SK-N-SH (cell line): ENCODE measurements around the gene LAMTOR2. TPM values are rescaled to one million over a fixed set of nuclear protein-coding genes. Genes with fewer than 3 reads are reported as not detected.
A peak's percentile ranks its signal among the peaks of the same experiment; 100 is the strongest.

Source experiments
- CTCF ChIA-PET: fragments of 300-600, 350-600 bp; formaldehyde crosslinking; extraction: SDS; loops from one replicate; lab custom pipeline; 2021; lab: Yijun Ruan, JAX
- POLR2A ChIA-PET: fragments of 350-600 bp; sonication (Branson Sonifier 250); formaldehyde crosslinking; extraction: SDS; loops from one replicate; lab custom pipeline; 2020; ENCODE audit warnings: antibody characterized with exemption, inconsistent platforms; lab: Yijun Ruan, JAX
- DNase-seq: peaks from one replicate; pipeline ENCODE4 v3.0.0; 2012
- H2AFZ ChIP-seq: fragments of 200-600 bp; sonication (generic); 2 replicates; pipeline ENCODE4 v1.8.1; 2016; ENCODE audit warnings: antibody characterized with exemption, mild to moderate bottlenecking, low read depth
- H3F3A ChIP-seq: fragments of 200-600 bp; sonication (generic); replicated peaks from 2 replicates; pipeline ENCODE3; 2016; ENCODE audit warnings: antibody characterized with exemption, mild to moderate bottlenecking; ENCODE audit not compliant: insufficient read depth
- H3K27ac ChIP-seq, 2 experiments: fragments of 200-500 bp in 1 of 2; fragments of 200-600 bp in 1 of 2; sonication (Bioruptor generic) in 1 of 2; sonication (generic), shearing (Covaris generic) in 1 of 2; 2 replicates each; pipeline versions ENCODE4 v1.5.1 to v1.6.1; 2014 to 2016; ENCODE audit warnings: low read depth in 2 of 2, inconsistent platforms in 1 of 2, low read length in 1 of 2, mild to moderate bottlenecking in 1 of 2, mixed read lengths in 1 of 2
- H3K27me3 ChIP-seq: fragments of 200-600 bp; sonication (generic), shearing (Covaris generic); 2 replicates; pipeline ENCODE4 v1.6.1; 2016; ENCODE audit warnings: mixed run types; ENCODE audit not compliant: insufficient read depth
- H3K36me3 ChIP-seq, 2 experiments: fragments of 200-500 bp in 1 of 2; fragments of 200-600 bp in 1 of 2; sonication (Bioruptor generic) in 1 of 2; sonication (generic) in 1 of 2; replicated peaks in 1 of 2; 2 replicates each; pipeline versions ENCODE3 to v1.5.1; 2014 to 2016; ENCODE audit warnings: low read length in 1 of 2, mild to moderate bottlenecking in 1 of 2; ENCODE audit not compliant: insufficient read depth in 2 of 2, control insufficient read depth in 1 of 2
- H3K4me1 ChIP-seq, 2 experiments: fragments of 200-500 bp in 1 of 2; fragments of 200-600 bp in 1 of 2; sonication (Bioruptor generic) in 1 of 2; sonication (generic), shearing (Covaris generic) in 1 of 2; 2 replicates each; pipeline versions ENCODE4 v1.5.1 to v1.6.1; 2014 to 2016; ENCODE audit warnings: low read depth in 1 of 2, low read length in 1 of 2, mixed run types in 1 of 2; ENCODE audit not compliant: insufficient read depth in 2 of 2, control insufficient read depth in 1 of 2
- H3K4me2 ChIP-seq: fragments of 200-600 bp; sonication (generic), shearing (Covaris generic); 2 replicates; pipeline ENCODE4 v1.6.1; 2017; ENCODE audit warnings: mixed run types
- H3K4me3 ChIP-seq, 2 experiments: fragments of 200-500 bp in 1 of 2; fragments of 200-600 bp in 1 of 2; sonication (Bioruptor generic) in 1 of 2; sonication (generic), shearing (Covaris generic) in 1 of 2; 2 replicates each; pipeline versions ENCODE4 v1.5.1 to v1.8.1; 2014 to 2016; ENCODE audit warnings: low read depth in 2 of 2, inconsistent platforms in 1 of 2, low read length in 1 of 2, mild to moderate bottlenecking in 1 of 2, mixed read lengths in 1 of 2, moderate library complexity in 1 of 2
- H3K79me2 ChIP-seq: fragments of 200-600 bp; sonication (generic); 2 replicates; pipeline ENCODE4 v1.8.1; 2017; ENCODE audit warnings: mild to moderate bottlenecking; ENCODE audit not compliant: insufficient read depth
- H3K9ac ChIP-seq: fragments of 200-600 bp; sonication (generic); 2 replicates; pipeline ENCODE4 v1.6.1; 2017; ENCODE audit warnings: mixed run types
- H3K9me2 ChIP-seq: fragments of 200-600 bp; sonication (generic); 2 replicates; pipeline ENCODE4 v1.6.1; 2017; ENCODE audit warnings: mixed run types
- H3K9me3 ChIP-seq: fragments of 200-600 bp; sonication (generic); 2 replicates; pipeline ENCODE4 v1.6.1; 2017; ENCODE audit warnings: mixed run types, mild to moderate bottlenecking, moderate library complexity
- H4K20me1 ChIP-seq: fragments of 200-600 bp; sonication (generic); 2 replicates; pipeline ENCODE4 v1.6.1; 2017; ENCODE audit warnings: mild to moderate bottlenecking, mixed run types; ENCODE audit not compliant: insufficient read depth
- CTCF ChIP-seq: fragments of 200-600 bp; sonication (generic); IDR thresholded peaks from 2 replicates; pipeline ENCODE4 v1.6.1; 2017; ENCODE audit warnings: antibody characterized with exemption, mild to moderate bottlenecking, moderate library complexity
- FOSL2 ChIP-seq: IDR thresholded peaks from 2 replicates; pipeline ENCODE4 v1.4.0; 2012; ENCODE audit warnings: low read depth, mild to moderate bottlenecking, moderate library complexity, borderline replicate concordance
- IRF3 ChIP-seq: fragments of 150-350 bp; IDR thresholded peaks from 2 replicates; pipeline ENCODE4 v1.6.1; 2016; ENCODE audit warnings: mild to moderate bottlenecking, low read depth, low read length
- JUND ChIP-seq: IDR thresholded peaks from 2 replicates; pipeline ENCODE4 v1.4.0; 2012
- MAX ChIP-seq: IDR thresholded peaks from 2 replicates; pipeline ENCODE4 v1.4.0; 2012; ENCODE audit warnings: low read depth
- MEF2A ChIP-seq: IDR thresholded peaks from 2 replicates; pipeline ENCODE4 v1.4.0; 2012; ENCODE audit warnings: low read depth, borderline replicate concordance
- NFIC ChIP-seq: IDR thresholded peaks from 2 replicates; pipeline ENCODE4 v1.4.0; 2012; ENCODE audit warnings: borderline replicate concordance
- NRF1 ChIP-seq: IDR thresholded peaks from 2 replicates; pipeline ENCODE4 v1.6.1; 2012; ENCODE audit warnings: low read depth, mild to moderate bottlenecking, low read length
- PBX3 ChIP-seq: IDR thresholded peaks from 2 replicates; pipeline ENCODE4; 2012
- ZBTB33 ChIP-seq: IDR thresholded peaks from 2 replicates; pipeline ENCODE4 v1.4.0; 2012; ENCODE audit warnings: low read depth, borderline replicate concordance
- whole genome bisulfite sequencing: methylation state at CpG from one replicate; pipeline ENCODE4 v1.1.6; 2017; ENCODE audit warnings: low lambda C conversion rate; 5-methylcytosine and 5-hydroxymethylcytosine counted together
- polyA plus RNA-seq, 3 experiments: library from polyadenylated mRNA; depleted of rRNA; stranded (reverse); fragments of >200 nt; gene quantifications; 2 replicates each; pipeline ENCODE4 v1.2.3, GENCODE V29; 2012

Gene LAMTOR2
- polyA plus RNA-seq, 1 of the 3 experiments (the other 2 are of a cell fraction), result 230 TPM

- H3K4me2 ChIP-seq, result no peak overlapping the region
- H3K9ac ChIP-seq, result no peak overlapping the region
- peaks cover 27% of the 10 kb centered on the region for H3K79me2 ChIP-seq
- H3K4me3 ChIP-seq, result no peak overlapping the region
- ChIA-PET CTCF (interaction anchor here (0.9 to 2.1 kb wide), 5 partner anchors 22 to 51 kb away, joined by 3 to 8 read pairs (median 4); partner anchors contain the start of genes LAMTOR2 and UBQLN4), POLR2A (no interaction called here)
- no peak overlapping the region for H2AFZ ChIP-seq
- H3K36me3 ChIP-seq, result peaks cover 61 to 75% of the 10 kb centered on the region in 2 experiments
- WGBS, result 90% methylated on average over 4 of the region's 4 CpGs
- H3K9me2 ChIP-seq, result no peaks in the 10 kb centered on the region
- H3F3A ChIP-seq, result peaks cover 66% of the 10 kb centered on the region
- H3K9me3 ChIP-seq, result no peaks in the 10 kb centered on the region
- TF ChIP-seq MAX, result no peak
- no peak overlapping the region for H3K27ac ChIP-seq
- no peaks in the 10 kb centered on the region for H3K27me3 ChIP-seq
- DNase-seq, result no peak
- peaks cover 5% of the 10 kb centered on the region for H4K20me1 ChIP-seq
- H3K4me1 ChIP-seq, result peaks cover 0 to 5% of the 10 kb centered on the region in 2 experiments; a peak in 1 of 4 replicates
Measured at GRCh38 chr1:156012051-156012817, 42.3 kb upstream of the LAMTOR2 start.

- H3K27ac ChIP-seq, result no peak overlapping the region
- H3K4me2 ChIP-seq, result no peak overlapping the region
- H3K9ac ChIP-seq, result no peak overlapping the region
- POLR2A ChIA-PET, result interaction anchor here (1.9 kb wide), 1 partner anchor 80 kb away, joined by 4 read pairs; the partner anchor contains the start of gene KHDC4
- peaks cover 6 to 13% of the 10 kb centered on the region in 2 experiments; a peak in 3 of 4 replicates for H3K4me1 ChIP-seq
- DNase-seq, result no peak
- no peak for TF ChIP-seq JUND
- TF ChIP-seq, all 33 proteins: peak for 0
- H3F3A ChIP-seq, result peaks cover 54% of the 10 kb centered on the region
- no peak overlapping the region for H2AFZ ChIP-seq
- CTCF ChIA-PET, result interaction anchor here (1.4 to 1.8 kb wide), 2 partner anchors 11 to 52 kb away, joined by 5 to 6 read pairs; no protein-coding TSS in a partner anchor
- no peaks in the 10 kb centered on the region for H3K9me2 ChIP-seq
- peaks cover 59 to 86% of the 10 kb centered on the region in 2 experiments for H3K36me3 ChIP-seq
- peaks cover 22% of the 10 kb centered on the region; the same call in 1 of the 2 replicates for H4K20me1 ChIP-seq
- no peaks in the 10 kb centered on the region for H3K9me3 ChIP-seq
- H3K4me3 ChIP-seq, result no peak overlapping the region
- H3K79me2 ChIP-seq, result peaks cover 53% of the 10 kb centered on the region
- WGBS, result 95% methylated on average over 7 of the region's 7 CpGs
- H3K27me3 ChIP-seq, result no peaks in the 10 kb centered on the region
Measured at GRCh38 chr1:156014829-156015228, 39.8 kb upstream of the LAMTOR2 start.

- peaks cover 25% of the 10 kb centered on the region for H3F3A ChIP-seq
- H3K36me3 ChIP-seq, result peaks cover 18 to 43% of the 10 kb centered on the region in 2 experiments
- no peak for DNase-seq
- peak overlapping the region; percentile 98 for H3K4me2 ChIP-seq
- H3K9me2 ChIP-seq, result no peaks in the 10 kb centered on the region
- H3K9ac ChIP-seq, result peak overlapping the region; percentile 80
- no peaks in the 10 kb centered on the region for H3K9me3 ChIP-seq
- peaks cover 22% of the 10 kb centered on the region for H4K20me1 ChIP-seq
- H3K4me3 ChIP-seq, result peak overlapping the region; percentile 67 to 96
- POLR2A ChIA-PET, result interaction anchor here (0.6 to 1.0 kb wide), 2 partner anchors 50 to 72 kb away, joined by 3 to 4 read pairs; no protein-coding TSS in a partner anchor
- H3K27ac ChIP-seq, result peak overlapping the region in 1 of 2 experiments; percentile 44; a peak in 2 of 4 replicates
- no peaks in the 10 kb centered on the region for H3K27me3 ChIP-seq
- no peak for TF ChIP-seq MEF2A
- no peak for TF ChIP-seq FOSL2
- TF ChIP-seq CTCF, result no peak
- no peak for TF ChIP-seq ZBTB33
- no peak for TF ChIP-seq NFIC
- 0 out of 2 replicates have a peak, but pooled peaks have one; percentile 5 for TF ChIP-seq PBX3
- no peak for TF ChIP-seq NRF1
- TF ChIP-seq IRF3, result no peak
- TF ChIP-seq, all 33 proteins: peak for 1
- Histone ChIP-seq H3K4me1 (peaks cover 7 to 10% of the 10 kb centered on the region in 2 experiments; a peak in 3 of 4 replicates), H2AFZ (peak overlapping the region; percentile 33; the same call in 1 of the 2 replicates), H3K79me2 (peaks cover 51% of the 10 kb centered on the region)
- WGBS, result 15% methylated on average over 5 of the region's 8 CpGs
- CTCF ChIA-PET, result interaction anchor here (0.8 to 2.3 kb wide), 5 partner anchors 16 to 77 kb away, joined by 3 to 14 read pairs (median 4); no protein-coding TSS in a partner anchor
Measured at GRCh38 chr1:156019946-156020292, 34.7 kb upstream of the LAMTOR2 start.
